AG04450 (cell line): Measurements from ENCODE around the gene TEDC1. TPM values are rescaled to one million over a fixed set of nuclear protein-coding genes. Genes with fewer than 3 reads are reported as not detected.

Experiments used
- CTCF ChIA-PET: fragments of 300-600, 350-600 bp; formaldehyde crosslinking; extraction: SDS; loops from one replicate; lab custom pipeline; 2022; ENCODE audit warnings: antibody characterized with exemption, inconsistent platforms; lab: Charles Lee
- POLR2A ChIA-PET: fragments of 350-600 bp; formaldehyde crosslinking; extraction: SDS; loops from one replicate; lab custom pipeline; 2021; ENCODE audit warnings: antibody characterized with exemption, inconsistent platforms; lab: Yijun Ruan, JAX
- DNase-seq: peaks from one replicate; pipeline ENCODE4 v3.0.0-alpha.2; 2011; ENCODE audit warnings: low read depth, low spot score
- H3K27ac ChIP-seq: one replicate; pipeline ENCODE4 v1.5.1; 2012; ENCODE audit warnings: low read depth, low read length, control low read depth
- H3K27me3 ChIP-seq: one replicate; pipeline ENCODE4 v1.6.0; 2012; ENCODE audit warnings: low read length; ENCODE audit not compliant: control insufficient read depth, insufficient read depth
- H3K4me3 ChIP-seq: 2 replicates; pipeline ENCODE4 v1.5.1; 2011; ENCODE audit warnings: mild to moderate bottlenecking, low read depth, low read length, control low read depth
- H3K9me3 ChIP-seq: 2 replicates; pipeline ENCODE4 v1.5.1; 2012; ENCODE audit warnings: low read length; ENCODE audit not compliant: control insufficient read depth, insufficient read depth
- CTCF ChIP-seq: IDR thresholded peaks from 2 replicates; pipeline ENCODE4 v1.5.1; 2011; ENCODE audit warnings: low read depth, low read length, control low read depth, inconsistent platforms
- polyA plus RNA-seq: library from polyadenylated mRNA; depleted of rRNA; stranded (reverse); fragments of >200 nt; gene quantifications from 2 replicates; pipeline ENCODE4 v1.2.3, GENCODE V29; 2011

Gene TEDC1
- polyA plus RNA-seq, 1 experiment = 1.7 TPM

DNA sequence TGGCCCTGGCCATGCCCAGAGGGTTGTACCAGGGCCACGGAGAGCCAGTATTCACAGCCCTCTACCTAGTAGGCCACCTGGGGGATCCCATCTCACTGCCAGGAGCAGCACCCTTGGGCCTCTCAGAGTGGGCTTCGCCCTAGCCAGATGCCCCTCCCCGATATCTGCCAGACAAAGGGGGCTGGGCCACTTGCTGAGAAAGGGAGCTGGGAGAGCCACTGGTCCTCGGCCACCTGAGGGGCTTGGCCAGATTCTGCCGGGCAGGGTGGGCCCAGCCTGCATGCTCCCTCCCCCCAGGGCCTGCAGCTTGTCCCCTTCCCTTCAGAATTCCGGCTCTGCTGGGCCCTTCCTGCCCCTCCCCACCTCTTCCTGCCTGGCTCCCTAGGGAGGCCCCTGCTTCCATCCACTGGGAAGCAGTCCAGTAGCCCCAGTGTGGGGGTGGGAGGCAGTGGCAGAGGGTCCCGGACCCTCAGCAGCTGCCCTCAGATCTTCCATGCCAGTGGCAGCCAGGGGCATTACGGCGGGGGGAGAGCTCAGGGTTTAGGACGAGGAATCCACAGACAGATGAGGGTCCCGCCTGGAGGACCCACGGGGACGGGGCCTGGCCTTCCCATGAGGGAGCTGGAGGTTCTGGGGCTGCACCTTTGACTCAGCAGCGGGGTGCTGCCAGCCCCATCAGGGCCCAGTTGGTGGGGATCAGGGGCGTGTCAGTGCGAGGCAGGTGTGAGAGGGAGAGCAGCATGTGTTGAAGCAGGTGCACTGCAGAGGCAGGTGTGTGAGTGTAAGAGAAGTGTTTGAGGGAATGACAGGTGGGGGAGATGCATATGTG lies 14.0 kb upstream of the TEDC1 start:
- Histone ChIP-seq H3K4me3 (peak overlapping the region; percentile 70), H3K27me3 (no peaks in the 10 kb centered on the region), H3K9me3 (no peaks in the 10 kb centered on the region; the same call in 1 of the 2 replicates), H3K27ac (peak overlapping the region; percentile 47)
- ChIA-PET POLR2A (no interaction called here), CTCF (interaction anchor here (0.6 to 1.1 kb wide), 3 partner anchors 51 to 436 kb away, joined by 3 to 4 read pairs (median 3); no protein-coding TSS in a partner anchor)
- TF ChIP-seq CTCF = no peak
- DNase-seq = no peak

GRCh38 chr14:105477660-105478397 lies 13.2 kb upstream of the TEDC1 start:
- no peaks in the 10 kb centered on the region for H3K27me3 ChIP-seq
- POLR2A ChIA-PET = no interaction called here
- DNase-seq = no peak
- CTCF ChIA-PET = interaction anchor here (1.1 kb wide), 1 partner anchor 50 kb away, joined by 3 read pairs; no protein-coding TSS in a partner anchor
- no peak overlapping the region for H3K27ac ChIP-seq
- no peaks in the 10 kb centered on the region; the same call in 1 of the 2 replicates for H3K9me3 ChIP-seq
- H3K4me3 ChIP-seq = no peak overlapping the region
- TF ChIP-seq CTCF = no peak

- Histone ChIP-seq H3K27me3 (no peaks in the 10 kb centered on the region), H3K9me3 (no peaks in the 10 kb centered on the region; the same call in 1 of the 2 replicates), H3K4me3 (no peak overlapping the region), H3K27ac (no peak overlapping the region)
- TF ChIP-seq CTCF = no peak
- DNase-seq = no peak
- CTCF ChIA-PET = interaction anchor here (0.7 kb wide), 1 partner anchor 114 kb away, joined by 3 read pairs; no protein-coding TSS in a partner anchor
- POLR2A ChIA-PET = no interaction called here
Measured at GRCh38 chr14:105478398-105479251, 12.4 kb upstream of the TEDC1 start.

DNA sequence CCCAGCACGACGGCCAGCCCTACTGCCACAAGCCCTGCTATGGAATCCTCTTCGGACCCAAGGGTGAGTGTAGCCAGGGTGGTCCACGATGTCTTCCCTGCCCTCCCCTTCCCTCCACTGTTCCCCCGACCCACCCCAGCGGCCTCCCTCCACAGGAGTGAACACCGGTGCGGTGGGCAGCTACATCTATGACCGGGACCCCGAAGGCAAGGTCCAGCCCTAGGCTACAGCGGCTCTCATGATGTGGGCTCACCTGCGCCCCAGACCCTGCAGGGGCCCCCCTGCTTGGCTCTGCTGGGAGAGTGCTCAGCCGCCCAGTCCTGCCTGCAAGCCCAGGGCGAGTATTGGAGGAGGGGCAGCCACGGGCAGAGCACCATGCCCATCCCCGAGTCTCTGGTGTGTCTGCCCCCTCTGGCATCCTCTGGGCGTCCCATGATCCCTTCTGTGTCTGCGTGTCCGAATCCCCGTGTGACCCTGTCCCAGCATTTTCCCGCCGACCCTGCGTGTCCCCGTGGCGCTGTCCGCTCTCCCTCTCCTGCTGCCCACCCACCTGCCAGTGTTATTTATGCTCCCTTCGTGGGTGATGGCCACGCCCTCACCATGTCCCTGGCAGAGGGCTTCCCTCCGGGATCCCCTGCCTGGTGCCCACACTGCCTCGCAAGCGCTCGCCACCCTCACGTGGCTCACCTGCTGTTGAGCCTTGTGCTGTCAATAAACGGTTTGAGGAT lies 11.5 kb upstream of the TEDC1 start:
- ChIA-PET POLR2A (interaction anchor here (0.9 kb wide), 1 partner anchor 49 kb away, joined by 4 read pairs; no protein-coding TSS in a partner anchor), CTCF (interaction anchor here (0.7 to 1.4 kb wide), 4 partner anchors 42 to 115 kb away, joined by 3 to 13 read pairs (median 4); no protein-coding TSS in a partner anchor)
- H3K27ac ChIP-seq = no peak overlapping the region
- no peak overlapping the region for H3K4me3 ChIP-seq
- H3K27me3 ChIP-seq = no peaks in the 10 kb centered on the region
- no peaks in the 10 kb centered on the region; the same call in 1 of the 2 replicates for H3K9me3 ChIP-seq
- DNase-seq = no peak
- no peak for TF ChIP-seq CTCF
